HCT116 (cell line): Measurements from ENCODE around the gene YKT6. TPM values are rescaled to one million over a fixed set of nuclear protein-coding genes. Genes with fewer than 3 reads are reported as not detected.

ENCODE experiments used
- ATAC-seq: fragments of 200-7000 bp; cut with Tn5 transposase; 2 replicates; pipeline ENCODE4 v1.9.1; 2020; ENCODE audit warnings: mild to moderate bottlenecking, moderate library complexity
- BruUV-seq: library from RNA; stranded (reverse); fragments of 400-500 nt; replicated peaks from 2 replicates; lab custom pipeline; 2021; lab: Mats Ljungman, UMichigan
- CTCF ChIA-PET: fragments of 300-600 bp; sonication (Branson Sonifier 250); formaldehyde crosslinking; loops from one replicate; lab custom pipeline; 2021; ENCODE audit warnings: antibody characterized with exemption; lab: Charles Lee
- POLR2A ChIA-PET: fragments of 300-600, 350-600 bp; sonication (Branson Sonifier 250); formaldehyde crosslinking; loops from one replicate; lab custom pipeline; 2021; ENCODE audit warnings: antibody characterized with exemption; lab: Charles Lee
- RAD21 ChIA-PET, 2 experiments: fragments of 300-600 bp; sonication (Branson Sonifier 250); formaldehyde crosslinking; loops; one replicate each; lab custom pipeline; 2023; ENCODE audit warnings: low total read pairs in 2 of 2; ENCODE audit not compliant: uncharacterized antibody in 2 of 2, unreplicated experiment in 2 of 2, low non-redundant PET in 1 of 2; lab: Charles Lee
- DNase-seq: peaks from one replicate; pipeline ENCODE4 v3.0.0-alpha.2; 2010; ENCODE audit warnings: low read depth, low spot score
- H2AFZ ChIP-seq: fragments of 200-600 bp; shearing (Covaris generic), sonication (generic); 2 replicates; pipeline ENCODE4 v1.6.1; 2017; ENCODE audit warnings: low read depth, mixed run types, mixed read lengths, antibody characterized with exemption, low read length; ENCODE audit not compliant: poor library complexity, severe bottlenecking
- H3K27ac ChIP-seq: 2 replicates; pipeline ENCODE4 v1.5.1; 2012; ENCODE audit warnings: low read depth, low read length
- H3K27me3 ChIP-seq: fragments of 200-600 bp; sonication (generic); 2 replicates; pipeline ENCODE4 v1.6.1; 2016; ENCODE audit warnings: mixed run types, low read length, mixed read lengths; ENCODE audit not compliant: insufficient read depth
- H3K36me3 ChIP-seq, 2 experiments: fragments of 200-500 bp in 1 of 2; fragments of 200-600 bp in 1 of 2; sonication (Bioruptor generic) in 1 of 2; sonication (generic) in 1 of 2; 2 replicates each; pipeline versions ENCODE4 v1.5.1 to v1.6.1; 2014 to 2016; ENCODE audit warnings: low read length in 2 of 2, inconsistent platforms in 1 of 2, mixed read lengths in 1 of 2, mixed run types in 1 of 2; ENCODE audit not compliant: insufficient read depth in 2 of 2, control insufficient read depth in 1 of 2
- H3K4me1 ChIP-seq, 2 experiments: fragments of 200-600 bp in 1 of 2; sonication (generic) in 1 of 2; 2 replicates each; pipeline versions ENCODE4 v1.5.1 to v1.6.1; 2012 to 2017; ENCODE audit warnings: low read length in 2 of 2, inconsistent platforms in 1 of 2, mild to moderate bottlenecking in 1 of 2, mixed read lengths in 1 of 2, mixed run types in 1 of 2, moderate library complexity in 1 of 2; ENCODE audit not compliant: insufficient read depth in 2 of 2, control insufficient read depth in 1 of 2
- H3K4me2 ChIP-seq: fragments of 200-600 bp; sonication (generic); 2 replicates; pipeline ENCODE4 v1.6.1; 2017; ENCODE audit warnings: mixed run types, low read length, mixed read lengths
- H3K4me3 ChIP-seq, 2 experiments: fragments of 200-600 bp in 1 of 2; sonication (generic) in 1 of 2; replicated peaks in 1 of 2; 2 replicates each; pipeline ENCODE4 v1.5.1; 2011 to 2016; ENCODE audit warnings: low read length in 2 of 2, control low read depth in 1 of 2, low read depth in 1 of 2, mild to moderate bottlenecking in 1 of 2, mixed read lengths in 1 of 2, mixed run types in 1 of 2
- H3K79me2 ChIP-seq: fragments of 200-600 bp; sonication (generic); 2 replicates; pipeline ENCODE4 v1.6.1; 2017; ENCODE audit warnings: mild to moderate bottlenecking, mixed run types, low read length, moderate library complexity, mixed read lengths; ENCODE audit not compliant: insufficient read depth
- H3K9ac ChIP-seq: fragments of 200-600 bp; sonication (generic); 2 replicates; pipeline ENCODE4 v1.6.1; 2016; ENCODE audit warnings: low read length, mixed read lengths
- H3K9me2 ChIP-seq: fragments of 200-600 bp; sonication (generic), shearing (Covaris generic); 2 replicates; pipeline ENCODE4 v1.6.1; 2017; ENCODE audit warnings: mixed run types, mild to moderate bottlenecking, moderate library complexity; ENCODE audit not compliant: insufficient read depth
- H3K9me3 ChIP-seq, 2 experiments: fragments of 200-500 bp in 1 of 2; fragments of 200-600 bp in 1 of 2; sonication (Bioruptor generic) in 1 of 2; sonication (generic) in 1 of 2; 2 replicates each; pipeline ENCODE4 v1.6.1; 2014 to 2017; ENCODE audit warnings: low read length in 2 of 2, mixed read lengths in 2 of 2, inconsistent platforms in 1 of 2, low read depth in 1 of 2, mild to moderate bottlenecking in 1 of 2, mixed run types in 1 of 2, moderate library complexity in 1 of 2; ENCODE audit not compliant: control insufficient read depth in 1 of 2, insufficient read depth in 1 of 2
- H4K20me1 ChIP-seq: fragments of 200-600 bp; sonication (generic), shearing (Covaris generic); 2 replicates; pipeline ENCODE4 v1.6.1; 2017; ENCODE audit warnings: mixed run types, mild to moderate bottlenecking, moderate library complexity; ENCODE audit not compliant: insufficient read depth
- ATF3 ChIP-seq: IDR thresholded peaks from 2 replicates; pipeline ENCODE4 v1.6.1; 2012
- CEBPB ChIP-seq: IDR thresholded peaks from 2 replicates; pipeline ENCODE4 v1.6.1; 2012; ENCODE audit warnings: low read depth
- CTCF ChIP-seq, 3 experiments: fragments of 200-600 bp in 1 of 3; sonication (generic) in 1 of 3; IDR thresholded peaks in 2 of 3; conservative IDR thresholded peaks in 1 of 3; 2 replicates each; pipeline ENCODE4 v1.5.1; 2012 to 2017; ENCODE audit warnings: low read depth in 2 of 3, low read length in 2 of 3, antibody characterized with exemption in 1 of 3, borderline replicate concordance in 1 of 3, control low read depth in 1 of 3, mild to moderate bottlenecking in 1 of 3, mixed read lengths in 1 of 3, mixed run types in 1 of 3, moderate library complexity in 1 of 3; ENCODE audit not compliant: insufficient read depth in 1 of 3
- ELF1 ChIP-seq: IDR thresholded peaks from 2 replicates; pipeline ENCODE4 v1.6.1; 2012; ENCODE audit warnings: low read depth, borderline replicate concordance
- EZH2 ChIP-seq: fragments of 200-600 bp; sonication (generic); IDR thresholded peaks from 2 replicates; pipeline ENCODE4 v1.6.1; 2017; ENCODE audit warnings: antibody characterized with exemption, mixed run types
- FOSL1 ChIP-seq: IDR thresholded peaks from 2 replicates; pipeline ENCODE4 v1.6.1; 2012; ENCODE audit warnings: low read depth
- JUND ChIP-seq: IDR thresholded peaks from 2 replicates; pipeline ENCODE4 v1.6.1; 2012
- MAX ChIP-seq: IDR thresholded peaks from 2 replicates; pipeline ENCODE4 v1.6.1; 2012
- POLR2A ChIP-seq: IDR thresholded peaks from 2 replicates; pipeline ENCODE4 v1.7.0; 2011; ENCODE audit warnings: borderline replicate concordance; ENCODE audit not compliant: insufficient read depth, insufficient read length; ENCODE audit errors: extremely low read depth
- RAD21 ChIP-seq: IDR thresholded peaks from 2 replicates; pipeline ENCODE4 v1.6.1; 2012; ENCODE audit warnings: low read depth, mild to moderate bottlenecking
- SIN3A ChIP-seq: IDR thresholded peaks from 2 replicates; pipeline ENCODE4 v1.6.1; 2012; ENCODE audit warnings: low read depth
- TCF7L2 ChIP-seq: IDR thresholded peaks from 2 replicates; pipeline ENCODE4 v1.7.0; 2011; ENCODE audit warnings: borderline replicate concordance, inconsistent platforms; ENCODE audit not compliant: insufficient read depth, insufficient read length; ENCODE audit errors: extremely low read depth
- YY1 ChIP-seq: IDR thresholded peaks from 2 replicates; pipeline ENCODE4 v1.6.1; 2011; ENCODE audit warnings: low read length, low read depth, moderate library complexity, mild to moderate bottlenecking; ENCODE audit not compliant: insufficient replicate concordance; ENCODE audit errors: extremely low read depth
- ZBTB33 ChIP-seq: IDR thresholded peaks from 2 replicates; pipeline ENCODE4 v1.6.1; 2011; ENCODE audit warnings: mild to moderate bottlenecking, low read length, moderate library complexity; ENCODE audit not compliant: insufficient replicate concordance; ENCODE audit errors: extremely low read depth
- ZNF274 ChIP-seq: fragments of 200-500 bp; sonication (Bioruptor generic); IDR thresholded peaks from 2 replicates; pipeline ENCODE4 v1.6.1; 2014; ENCODE audit warnings: mild to moderate bottlenecking, low read depth, low read length, inconsistent platforms
- intact Hi-C: fragments of 100-400 bp; cut with micrococcal nuclease; formaldehyde crosslinking; loops from 2 replicates; pipeline ENCODE4 v1.10.0; 2022
- total RNA-seq: library from RNA; stranded (reverse); gene quantifications from one replicate; pipeline ENCODE4 v1.2.1, GENCODE V29; 2021; ENCODE audit not compliant: unreplicated experiment

Gene YKT6
- total RNA-seq, 1 experiment from 2014 or later: 84.8 TPM

- no peak for TF ChIP-seq JUND
- no peak for TF ChIP-seq ZNF274
- TF ChIP-seq FOSL1: no peak
- TF ChIP-seq ELF1: no peak
- no peak for TF ChIP-seq ATF3
- TF ChIP-seq SIN3A: no peak
- no peak for TF ChIP-seq YY1
- no peak for TF ChIP-seq RAD21
- Histone ChIP-seq H3K9ac (no peak overlapping the region), H3K36me3 (no peaks in the 10 kb centered on the region), H4K20me1 (no peaks in the 10 kb centered on the region), H3K4me1 (no peaks in the 10 kb centered on the region), H2AFZ (no peak overlapping the region), H3K27me3 (no peaks in the 10 kb centered on the region), H3K9me3 (no peaks in the 10 kb centered on the region), H3K9me2 (no peaks in the 10 kb centered on the region), H3K4me3 (no peak overlapping the region), H3K27ac (no peak overlapping the region), H3K4me2 (no peak overlapping the region), H3K79me2 (no peaks in the 10 kb centered on the region)
- ChIA-PET RAD21 (no interaction called here), CTCF (no interaction called here), POLR2A (no interaction called here)
- DNase-seq (no peak), ATAC-seq (no peak)
- intact Hi-C loops: no loop called here
- no TSS peak for BruUV-seq
Measured at GRCh38 chr7:44220358-44221112, 19.8 kb downstream of the YKT6 start.

- Histone ChIP-seq H3K79me2 (no peaks in the 10 kb centered on the region), H3K27ac (no peak overlapping the region), H3K4me2 (no peak overlapping the region), H2AFZ (no peak overlapping the region), H3K4me3 (no peak overlapping the region), H3K4me1 (no peaks in the 10 kb centered on the region), H3K36me3 (no peaks in the 10 kb centered on the region), H3K9me2 (no peaks in the 10 kb centered on the region), H3K9me3 (no peaks in the 10 kb centered on the region), H3K9ac (no peak overlapping the region), H4K20me1 (no peaks in the 10 kb centered on the region), H3K27me3 (no peaks in the 10 kb centered on the region)
- ChIA-PET RAD21 (no interaction called here), POLR2A (no interaction called here), CTCF (no interaction called here)
- ATAC-seq (no peak), DNase-seq (no peak)
- no TSS peak for BruUV-seq
- intact Hi-C loops: no loop called here
- TF ChIP-seq ZNF274 (no peak), ATF3 (no peak), CTCF (IDR thresholded peaks at IDR 0.05 in 2 of 3, conservative IDR thresholded peaks at IDR 0.05 in 1 of 3; ENCODE audit: borderline replicate concordance in 1 of 3, insufficient read depth in 1 of 3, low read depth in 2 of 3, low read length in 2 of 3) (no peak), ZBTB33 (no peak), EZH2 (no peak), POLR2A (no peak), CEBPB (no peak), TCF7L2 (no peak), MAX (no peak)
Measured at GRCh38 chr7:44221231-44221791, 20.5 kb downstream of the YKT6 start.
